PFSK-1 (cell line): ENCODE results near the gene VASH2.

Experiments
- FOXP2 ChIP-seq: optimal IDR thresholded peaks from 2 replicates; pipeline ENCODE3; 2011; ENCODE audit warnings: borderline replicate concordance, control low read depth, inconsistent platforms; ENCODE audit not compliant: insufficient read depth; ENCODE audit errors: extremely low read length, extremely low read depth
- POLR2AphosphoS5 ChIP-seq: IDR thresholded peaks from 2 replicates; pipeline ENCODE4 v1.6.1; 2012; ENCODE audit warnings: low read depth, mild to moderate bottlenecking, control low read depth, low read length, moderate library complexity
- SIN3A ChIP-seq: IDR thresholded peaks from 2 replicates; pipeline ENCODE4 v1.6.1; 2012; ENCODE audit warnings: mild to moderate bottlenecking, low read length, moderate library complexity, borderline replicate concordance; ENCODE audit not compliant: insufficient read depth
- TAF1 ChIP-seq: IDR thresholded peaks from 2 replicates; pipeline ENCODE4 v1.6.1; 2012; ENCODE audit warnings: low read length, control low read depth, borderline replicate concordance; ENCODE audit not compliant: insufficient read depth
- TF ChIP-seq, protein P1 (sequence below), 2 experiments: IDR thresholded peaks; 2 replicates each; pipeline versions ENCODE4 v1.6.1 to v1.8.0; 2011 to 2012; ENCODE audit warnings: low read depth in 2 of 2, low read length in 2 of 2, control low read depth in 1 of 2, inconsistent platforms in 1 of 2, mild to moderate bottlenecking in 1 of 2, moderate library complexity in 1 of 2; ENCODE audit not compliant: insufficient read depth in 1 of 2

DNA sequence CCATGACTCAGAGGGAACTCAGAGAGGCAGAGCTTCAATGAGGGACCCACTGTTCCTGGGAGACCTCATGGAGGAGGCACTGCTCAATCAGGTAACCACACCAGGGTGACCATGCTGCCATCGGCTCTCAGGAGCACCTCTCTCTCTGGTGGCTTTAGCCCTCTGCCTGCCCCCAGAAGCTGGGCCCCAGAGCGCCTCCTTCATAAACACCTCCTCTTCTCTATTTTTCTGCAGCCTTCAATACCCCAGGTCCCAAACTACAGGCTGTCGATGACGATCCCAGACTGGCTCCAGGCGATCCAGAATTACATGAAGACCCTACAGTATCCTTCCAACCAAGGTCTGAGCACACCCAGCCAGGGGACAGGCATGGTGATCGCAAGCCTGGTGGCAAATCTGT is 10.6 kb downstream of the VASH2 start:
- TF ChIP-seq SIN3A (no peak), POLR2AphosphoS5 (no peak), TAF1 (no peak), FOXP2 (no peak)
- TF ChIP-seq, protein P1, sequence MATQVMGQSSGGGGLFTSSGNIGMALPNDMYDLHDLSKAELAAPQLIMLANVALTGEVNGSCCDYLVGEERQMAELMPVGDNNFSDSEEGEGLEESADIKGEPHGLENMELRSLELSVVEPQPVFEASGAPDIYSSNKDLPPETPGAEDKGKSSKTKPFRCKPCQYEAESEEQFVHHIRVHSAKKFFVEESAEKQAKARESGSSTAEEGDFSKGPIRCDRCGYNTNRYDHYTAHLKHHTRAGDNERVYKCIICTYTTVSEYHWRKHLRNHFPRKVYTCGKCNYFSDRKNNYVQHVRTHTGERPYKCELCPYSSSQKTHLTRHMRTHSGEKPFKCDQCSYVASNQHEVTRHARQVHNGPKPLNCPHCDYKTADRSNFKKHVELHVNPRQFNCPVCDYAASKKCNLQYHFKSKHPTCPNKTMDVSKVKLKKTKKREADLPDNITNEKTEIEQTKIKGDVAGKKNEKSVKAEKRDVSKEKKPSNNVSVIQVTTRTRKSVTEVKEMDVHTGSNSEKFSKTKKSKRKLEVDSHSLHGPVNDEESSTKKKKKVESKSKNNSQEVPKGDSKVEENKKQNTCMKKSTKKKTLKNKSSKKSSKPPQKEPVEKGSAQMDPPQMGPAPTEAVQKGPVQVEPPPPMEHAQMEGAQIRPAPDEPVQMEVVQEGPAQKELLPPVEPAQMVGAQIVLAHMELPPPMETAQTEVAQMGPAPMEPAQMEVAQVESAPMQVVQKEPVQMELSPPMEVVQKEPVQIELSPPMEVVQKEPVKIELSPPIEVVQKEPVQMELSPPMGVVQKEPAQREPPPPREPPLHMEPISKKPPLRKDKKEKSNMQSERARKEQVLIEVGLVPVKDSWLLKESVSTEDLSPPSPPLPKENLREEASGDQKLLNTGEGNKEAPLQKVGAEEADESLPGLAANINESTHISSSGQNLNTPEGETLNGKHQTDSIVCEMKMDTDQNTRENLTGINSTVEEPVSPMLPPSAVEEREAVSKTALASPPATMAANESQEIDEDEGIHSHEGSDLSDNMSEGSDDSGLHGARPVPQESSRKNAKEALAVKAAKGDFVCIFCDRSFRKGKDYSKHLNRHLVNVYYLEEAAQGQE (IDR thresholded peaks at IDR 0.05; ENCODE audit: insufficient read depth in 1 of 2, low read depth in 2 of 2, low read length in 2 of 2) = no peak
